ENCODE measurements around the gene RADIL. TPM values are rescaled to one million over a fixed set of nuclear protein-coding genes. Genes with fewer than 3 reads are reported as not detected.

Gene RADIL
- total and polyA plus RNA-seq, 8 donors = 1.2 to 21.6 (median 3.0) TPM; not detected in 1

DNA sequence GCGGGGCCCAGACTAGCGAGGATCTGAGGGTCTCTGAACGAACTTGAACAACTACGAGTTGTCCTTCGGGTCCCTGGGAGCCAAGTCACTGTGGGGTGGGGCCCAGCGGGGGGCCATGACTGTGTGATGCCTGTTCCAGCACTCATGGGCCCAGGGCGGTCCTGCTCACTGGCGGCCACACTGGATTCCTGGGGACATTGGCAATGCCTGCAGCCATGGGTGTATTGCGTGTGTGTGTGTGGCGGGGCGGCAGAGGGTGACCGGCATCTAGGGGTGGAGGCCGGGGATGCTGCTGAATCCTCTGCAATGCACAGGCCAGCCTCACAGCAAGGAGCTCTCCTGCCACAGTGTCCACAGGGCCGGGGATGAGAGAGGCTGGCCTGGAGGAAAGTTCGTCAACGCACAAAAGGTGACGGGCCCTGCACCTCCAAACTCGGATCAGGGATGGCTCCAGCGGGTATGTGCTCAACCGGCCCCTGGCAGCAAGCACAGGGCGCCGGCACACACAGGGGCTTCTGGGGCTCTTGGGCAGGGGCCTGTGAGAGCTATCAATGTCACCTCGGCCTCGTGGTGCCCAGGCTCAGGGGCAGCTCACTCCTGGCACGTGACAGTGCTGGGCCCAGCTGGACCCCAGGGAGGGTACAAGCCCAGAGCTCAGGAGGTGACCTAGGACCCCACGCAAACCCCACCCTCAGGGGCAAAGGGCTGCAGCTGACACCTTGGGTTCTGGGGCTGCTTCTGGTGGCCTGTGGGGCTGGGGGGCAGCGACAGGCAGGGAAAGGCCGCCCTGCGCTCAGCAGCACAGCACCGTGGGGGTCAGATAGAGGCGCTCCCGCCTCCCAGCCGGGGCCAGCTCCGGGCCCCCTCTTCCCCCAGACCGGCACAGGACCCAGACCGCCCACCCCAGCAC, 49.6 kb downstream of the RADIL start:
- H3K4me3 ChIP-seq = no peak overlapping the region
- DNase-seq = no peak
- WGBS, 5 donors = 79 to 94% (median 85%) methylated on average over 18 to 36 of the region's 36 CpGs
- H3K9me3 ChIP-seq = no peaks in the 10 kb centered on the region
- H3K4me1 ChIP-seq = peaks cover 0 to 3% (median 0%) of the 10 kb centered on the region in 4 donors
- H3K27me3 ChIP-seq = no peaks in the 10 kb centered on the region
- peaks cover 0 to 25% (median 4%) of the 10 kb centered on the region in 4 donors for H3K36me3 ChIP-seq
- intact Hi-C loops (cut with DNase I; ENCODE audit: low total_unique reads) = no loop called here
- no peak overlapping the region for H3K27ac ChIP-seq
- TF ChIP-seq POLR2A (IDR thresholded peaks at IDR 0.05) (no peak), EP300 (IDR thresholded peaks at IDR 0.05) (no peak), POLR2AphosphoS5 (IDR thresholded peaks at IDR 0.05) (no peak)
- TF ChIP-seq, protein P1, sequence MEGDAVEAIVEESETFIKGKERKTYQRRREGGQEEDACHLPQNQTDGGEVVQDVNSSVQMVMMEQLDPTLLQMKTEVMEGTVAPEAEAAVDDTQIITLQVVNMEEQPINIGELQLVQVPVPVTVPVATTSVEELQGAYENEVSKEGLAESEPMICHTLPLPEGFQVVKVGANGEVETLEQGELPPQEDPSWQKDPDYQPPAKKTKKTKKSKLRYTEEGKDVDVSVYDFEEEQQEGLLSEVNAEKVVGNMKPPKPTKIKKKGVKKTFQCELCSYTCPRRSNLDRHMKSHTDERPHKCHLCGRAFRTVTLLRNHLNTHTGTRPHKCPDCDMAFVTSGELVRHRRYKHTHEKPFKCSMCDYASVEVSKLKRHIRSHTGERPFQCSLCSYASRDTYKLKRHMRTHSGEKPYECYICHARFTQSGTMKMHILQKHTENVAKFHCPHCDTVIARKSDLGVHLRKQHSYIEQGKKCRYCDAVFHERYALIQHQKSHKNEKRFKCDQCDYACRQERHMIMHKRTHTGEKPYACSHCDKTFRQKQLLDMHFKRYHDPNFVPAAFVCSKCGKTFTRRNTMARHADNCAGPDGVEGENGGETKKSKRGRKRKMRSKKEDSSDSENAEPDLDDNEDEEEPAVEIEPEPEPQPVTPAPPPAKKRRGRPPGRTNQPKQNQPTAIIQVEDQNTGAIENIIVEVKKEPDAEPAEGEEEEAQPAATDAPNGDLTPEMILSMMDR (IDR thresholded peaks at IDR 0.05) = no peak

DNA sequence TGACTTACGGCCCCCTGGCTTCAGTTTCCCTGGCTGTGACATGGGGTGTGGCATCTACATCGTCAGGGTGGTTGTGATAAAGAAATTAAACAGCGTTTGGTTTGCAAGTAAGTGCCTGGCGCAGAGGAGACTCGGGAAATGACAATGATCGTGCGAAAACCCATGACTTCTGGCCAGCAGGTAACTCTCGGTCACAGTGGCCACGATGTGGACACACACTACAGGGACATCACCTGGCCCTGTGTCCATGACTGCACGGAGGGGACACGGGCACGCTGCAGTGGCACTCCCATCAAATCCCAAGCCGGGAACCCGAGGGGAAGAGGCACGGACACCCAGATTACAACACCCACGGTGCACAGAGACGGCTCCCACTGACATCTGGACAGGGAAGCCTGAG, 50.3 kb downstream of the RADIL start:
- no peak overlapping the region for H3K4me3 ChIP-seq
- peaks cover 0 to 3% (median 0%) of the 10 kb centered on the region in 4 donors for H3K4me1 ChIP-seq
- TF ChIP-seq POLR2AphosphoS5 (IDR thresholded peaks at IDR 0.05) (no peak), EP300 (IDR thresholded peaks at IDR 0.05) (no peak), POLR2A (IDR thresholded peaks at IDR 0.05) (no peak)
- TF ChIP-seq, protein P1 (IDR thresholded peaks at IDR 0.05) = no peak
- H3K36me3 ChIP-seq = peaks cover 0 to 25% (median 4%) of the 10 kb centered on the region in 4 donors
- no peak for DNase-seq
- WGBS, 5 donors = 71 to 84% (median 75%) methylated on average over 17 of the region's 17 CpGs
- no peaks in the 10 kb centered on the region for H3K27me3 ChIP-seq
- no peaks in the 10 kb centered on the region for H3K9me3 ChIP-seq
- no peak overlapping the region for H3K27ac ChIP-seq
- intact Hi-C loops (cut with DNase I; ENCODE audit: low total_unique reads) = no loop called here

DNA sequence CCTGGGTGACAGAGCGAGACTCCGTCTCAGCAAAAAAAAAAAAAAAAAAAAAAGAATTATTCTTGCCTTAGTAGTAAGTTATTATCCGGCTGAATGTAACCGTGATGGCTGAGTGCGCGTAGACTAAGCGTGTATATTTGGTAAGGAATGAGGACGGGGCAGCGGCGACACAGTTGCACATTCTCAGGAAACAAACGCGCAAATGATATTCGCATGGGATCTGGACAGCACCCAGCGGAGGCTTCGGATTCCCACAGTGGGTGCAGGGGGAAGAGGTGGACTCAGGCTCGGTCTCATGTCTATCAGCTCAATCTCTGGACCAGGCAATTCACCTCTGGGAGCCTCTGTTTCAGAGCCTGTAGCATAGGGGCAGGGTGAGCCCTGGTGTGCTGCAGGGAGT, 50.8 kb downstream of the RADIL start:
- peaks cover 0 to 25% (median 4%) of the 10 kb centered on the region in 4 donors for H3K36me3 ChIP-seq
- DNase-seq = no peak
- H3K4me1 ChIP-seq = peaks cover 0 to 3% (median 0%) of the 10 kb centered on the region in 4 donors
- intact Hi-C loops (cut with DNase I; ENCODE audit: low total_unique reads) = no loop called here
- no peaks in the 10 kb centered on the region for H3K27me3 ChIP-seq
- no peak overlapping the region for H3K27ac ChIP-seq
- WGBS, 5 donors = 91 to 96% (median 91%) methylated on average over 16 of the region's 16 CpGs
- no peak overlapping the region for H3K4me3 ChIP-seq
- TF ChIP-seq, protein P1 (IDR thresholded peaks at IDR 0.05) = no peak
- TF ChIP-seq POLR2A (IDR thresholded peaks at IDR 0.05) = no peak
- no peak for TF ChIP-seq EP300 (IDR thresholded peaks at IDR 0.05)
- no peak for TF ChIP-seq POLR2AphosphoS5 (IDR thresholded peaks at IDR 0.05)
- H3K9me3 ChIP-seq = no peaks in the 10 kb centered on the region

DNA sequence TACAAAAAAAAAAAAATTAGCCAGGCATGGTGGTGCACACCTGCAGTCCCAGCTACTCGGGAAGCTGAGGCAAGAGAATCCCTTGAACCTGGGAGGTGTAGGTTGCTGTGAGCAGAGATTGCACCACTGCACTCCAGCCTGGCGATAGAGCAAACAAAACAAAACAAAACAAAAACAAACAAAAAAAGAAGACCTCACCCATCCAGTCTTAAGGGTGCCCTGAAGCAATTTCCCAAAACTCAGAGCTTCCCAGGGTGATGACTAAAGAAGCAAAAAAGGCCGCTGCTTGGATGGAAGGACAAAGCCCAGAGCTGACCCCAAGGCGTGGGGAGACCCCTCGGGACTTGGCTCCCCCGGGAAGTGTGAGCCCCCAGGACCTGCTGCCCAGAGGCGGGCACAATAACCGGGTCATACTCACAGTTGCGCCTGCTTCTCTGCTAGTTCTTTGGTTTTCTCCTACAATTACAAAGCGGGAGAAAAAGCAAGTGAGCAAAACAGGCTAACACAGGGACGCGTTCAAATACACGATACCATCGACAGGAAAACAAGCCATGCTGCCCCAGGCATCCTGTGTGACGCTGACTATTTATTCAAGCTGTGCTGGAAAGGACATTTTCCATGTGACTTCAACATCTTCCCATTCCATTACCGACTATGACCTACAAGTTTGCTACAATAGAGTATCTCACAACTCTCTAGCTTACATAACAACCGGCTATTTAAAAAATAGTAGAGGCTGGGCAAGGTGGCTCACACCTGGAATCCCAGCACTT, 51.6 kb downstream of the RADIL start:
- Histone ChIP-seq H3K27me3 (no peaks in the 10 kb centered on the region), H3K4me3 (no peak overlapping the region), H3K4me1 (peaks cover 0 to 3% (median 0%) of the 10 kb centered on the region in 4 donors), H3K27ac (no peak overlapping the region), H3K9me3 (no peaks in the 10 kb centered on the region), H3K36me3 (peaks cover 0 to 25% (median 4%) of the 10 kb centered on the region in 4 donors)
- intact Hi-C loops (cut with DNase I; ENCODE audit: low total_unique reads) = no loop called here
- TF ChIP-seq EP300 (IDR thresholded peaks at IDR 0.05) (no peak), POLR2A (IDR thresholded peaks at IDR 0.05) (no peak), POLR2AphosphoS5 (IDR thresholded peaks at IDR 0.05) (no peak)
- TF ChIP-seq, protein P1 (IDR thresholded peaks at IDR 0.05) = no peak
- DNase-seq = no peak
- WGBS, 5 donors = 82 to 89% (median 83%) methylated on average over 17 of the region's 17 CpGs

All from stomach (tissue), 9 donors.